H1 (cell line): ENCODE measurements around the gene TESMIN.

Experiments
- CBX8 ChIP-seq: fragments of 300-800, 300-1000 bp; sonication (generic); IDR thresholded peaks from 2 replicates; pipeline ENCODE4 v1.7.1; 2016; ENCODE audit warnings: low read depth, low read length, borderline replicate concordance
- CHD2 ChIP-seq: IDR thresholded peaks from 2 replicates; pipeline ENCODE4 v1.6.1; 2012; ENCODE audit warnings: low read length, improper control_type of control experiment
- CTBP2 ChIP-seq: IDR thresholded peaks from 2 replicates; pipeline ENCODE4 v1.7.0; 2011; ENCODE audit warnings: borderline replicate concordance, mild to moderate bottlenecking, moderate library complexity, mixed read lengths, low read length; ENCODE audit not compliant: insufficient read depth, insufficient read length
- EP300 ChIP-seq, 2 experiments: IDR thresholded peaks; 1 replicate in 1 of 2; 2 replicates in 1 of 2; pipeline ENCODE4 v1.6.1; 2011 to 2012; ENCODE audit warnings: low read depth in 2 of 2, low read length in 2 of 2, mild to moderate bottlenecking in 2 of 2, borderline replicate concordance in 1 of 2, inconsistent platforms in 1 of 2, moderate library complexity in 1 of 2
- EZH2 ChIP-seq: fragments of 200-600 bp; sonication (generic); IDR thresholded peaks from 2 replicates; pipeline ENCODE4 v1.7.1; 2012; ENCODE audit warnings: low read depth, mild to moderate bottlenecking, moderate library complexity, low read length, inconsistent platforms; ENCODE audit not compliant: severe bottlenecking
- JUN ChIP-seq: IDR thresholded peaks from 2 replicates; pipeline ENCODE4 v1.6.1; 2011; ENCODE audit warnings: low read depth, mild to moderate bottlenecking, improper control_type of control experiment, low read length
- JUND ChIP-seq: IDR thresholded peaks from 2 replicates; pipeline ENCODE4 v1.6.1; 2011; ENCODE audit warnings: mild to moderate bottlenecking, improper control_type of control experiment, low read length
- KDM1A ChIP-seq: fragments of 200-600, 300-600 bp; sonication (generic); IDR thresholded peaks from 2 replicates; pipeline ENCODE4 v1.7.1; 2016; ENCODE audit warnings: mild to moderate bottlenecking, low read length, borderline replicate concordance
- POLR2A ChIP-seq, 2 experiments: IDR thresholded peaks; 1 replicate in 1 of 2; 2 replicates in 1 of 2; pipeline ENCODE4 v1.6.1; 2011; ENCODE audit warnings: low read depth in 2 of 2, low read length in 2 of 2, mild to moderate bottlenecking in 2 of 2; ENCODE audit errors: control extremely low read depth in 1 of 2
- SIRT6 ChIP-seq: IDR thresholded peaks from one replicate; pipeline ENCODE4 v1.7.1; 2012; ENCODE audit warnings: low read length, inconsistent platforms
- YY1 ChIP-seq: IDR thresholded peaks from 2 replicates; pipeline ENCODE4 v1.6.1; 2011; ENCODE audit warnings: low read depth, mild to moderate bottlenecking, low read length
- TF ChIP-seq, protein P1 (sequence below), 3 experiments: IDR thresholded peaks; 1 replicate in 2 of 3; 2 replicates in 1 of 3; pipeline versions ENCODE4 v1.5.1 to v1.6.1; 2011; ENCODE audit warnings: low read length in 3 of 3, mild to moderate bottlenecking in 3 of 3, inconsistent platforms in 2 of 3, low read depth in 1 of 3, moderate library complexity in 1 of 3; ENCODE audit not compliant: insufficient read depth in 1 of 3; ENCODE audit errors: control extremely low read depth in 1 of 3

DNA sequence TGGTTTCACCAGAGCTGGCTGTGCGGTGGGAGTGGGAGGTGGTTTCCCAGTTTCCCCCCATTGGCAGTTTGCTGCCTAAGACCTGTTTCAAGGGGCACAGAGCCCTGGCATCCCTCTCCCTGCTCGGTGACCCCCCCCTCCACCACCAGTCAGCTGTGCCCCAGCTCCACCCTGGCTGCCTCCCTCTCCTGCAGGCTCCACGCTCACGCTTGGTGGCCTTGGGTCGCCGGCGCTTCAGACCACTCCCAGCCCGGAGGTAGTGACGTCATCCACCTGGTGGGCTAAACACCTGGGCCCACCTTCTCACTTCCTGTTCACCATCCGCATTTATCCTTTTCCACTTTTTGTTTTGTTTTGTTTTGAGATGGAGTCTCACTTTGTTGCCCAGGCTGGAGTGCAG, 59.2 kb downstream of the TESMIN start:
- TF ChIP-seq, protein P1, sequence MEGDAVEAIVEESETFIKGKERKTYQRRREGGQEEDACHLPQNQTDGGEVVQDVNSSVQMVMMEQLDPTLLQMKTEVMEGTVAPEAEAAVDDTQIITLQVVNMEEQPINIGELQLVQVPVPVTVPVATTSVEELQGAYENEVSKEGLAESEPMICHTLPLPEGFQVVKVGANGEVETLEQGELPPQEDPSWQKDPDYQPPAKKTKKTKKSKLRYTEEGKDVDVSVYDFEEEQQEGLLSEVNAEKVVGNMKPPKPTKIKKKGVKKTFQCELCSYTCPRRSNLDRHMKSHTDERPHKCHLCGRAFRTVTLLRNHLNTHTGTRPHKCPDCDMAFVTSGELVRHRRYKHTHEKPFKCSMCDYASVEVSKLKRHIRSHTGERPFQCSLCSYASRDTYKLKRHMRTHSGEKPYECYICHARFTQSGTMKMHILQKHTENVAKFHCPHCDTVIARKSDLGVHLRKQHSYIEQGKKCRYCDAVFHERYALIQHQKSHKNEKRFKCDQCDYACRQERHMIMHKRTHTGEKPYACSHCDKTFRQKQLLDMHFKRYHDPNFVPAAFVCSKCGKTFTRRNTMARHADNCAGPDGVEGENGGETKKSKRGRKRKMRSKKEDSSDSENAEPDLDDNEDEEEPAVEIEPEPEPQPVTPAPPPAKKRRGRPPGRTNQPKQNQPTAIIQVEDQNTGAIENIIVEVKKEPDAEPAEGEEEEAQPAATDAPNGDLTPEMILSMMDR (IDR thresholded peaks at IDR 0.05; ENCODE audit: control extremely low read depth in 1 of 3, insufficient read depth in 1 of 3, low read depth in 1 of 3, low read length in 3 of 3), result no peak
- 0 out of 3 replicates have a peak, but pooled peaks of 1 of the 2 experiments have one; percentile 7 for TF ChIP-seq POLR2A (IDR thresholded peaks at IDR 0.05; ENCODE audit: control extremely low read depth in 1 of 2, low read depth in 2 of 2, low read length in 2 of 2)
- TF ChIP-seq CHD2, result no peak
- TF ChIP-seq CBX8, result no peak
- no peak for TF ChIP-seq JUN
- TF ChIP-seq EP300 (IDR thresholded peaks at IDR 0.05; ENCODE audit: borderline replicate concordance in 1 of 2, low read depth in 2 of 2, low read length in 2 of 2), result no peak
- no peak for TF ChIP-seq JUND
- TF ChIP-seq KDM1A, result no peak
- TF ChIP-seq CTBP2, result no peak
- TF ChIP-seq EZH2, result no peak
- TF ChIP-seq YY1, result no peak
- no peak for TF ChIP-seq SIRT6
